Ovary (tissue), 9 donors: ENCODE results near the gene UQCRHL. TPM values are rescaled to one million over a fixed set of nuclear protein-coding genes. Genes with fewer than 3 reads are reported as not detected.

Source experiments
- DNase-seq, 5 donors: peaks; one replicate each; pipeline ENCODE4 v3.0.0-alpha.2; 2019 to 2020
- H3K27ac ChIP-seq, 2 donors: fragments of 200-600 bp; one replicate each; pipeline versions ENCODE4 v1.5.1 to v1.8.0; 2019 to 2022
- H3K27me3 ChIP-seq: fragments of 200-600 bp; one replicate; pipeline ENCODE4 v1.8.0; 2022
- H3K36me3 ChIP-seq: fragments of 200-600 bp; sonication (generic); one replicate; pipeline ENCODE4 v1.5.1; 2019
- H3K4me1 ChIP-seq: one replicate; pipeline ENCODE4 v1.8.1; 2013; ENCODE audit warnings: mild to moderate bottlenecking, moderate library complexity; ENCODE audit not compliant: insufficient read depth
- H3K4me3 ChIP-seq: fragments of 200-600 bp; sonication (generic); one replicate; pipeline ENCODE4 v1.5.1; 2017
- H3K9me3 ChIP-seq, 2 donors: fragments of 200-600 bp in 1 of 2; sonication (generic) in 1 of 2; one replicate each; pipeline versions ENCODE4 v1.5.1 to v1.8.1; 2013 to 2019; ENCODE audit warnings: mild to moderate bottlenecking in 1 of 2, moderate library complexity in 1 of 2
- EP300 ChIP-seq: sonication (generic); formaldehyde crosslinking; IDR thresholded peaks from one replicate; pipeline ENCODE4 v1.6.1; 2017; ENCODE audit warnings: antibody characterized with exemption
- POLR2A ChIP-seq: fragments of 450-650 bp; IDR thresholded peaks from one replicate; pipeline ENCODE4 v1.6.1; 2017; ENCODE audit warnings: antibody characterized with exemption, mild to moderate bottlenecking, moderate library complexity
- WGBS, 3 donors: extraction: QIAGEN DNeasy Blood & Tissue Kit in 1 of 3; methylation state at CpG; one replicate each; pipeline versions ENCODE4 v1.1.5 to v1.1.7; 2013 to 2017; 5-methylcytosine and 5-hydroxymethylcytosine counted together
- intact Hi-C, 4 donors: fragments of 100-400 bp; cut with DNase I; formaldehyde crosslinking; loops; one replicate each; pipeline versions ENCODE4 v1.11.0 to v1.15.1; 2022 to 2023
- polyA plus RNA-seq, 2 donors: library from polyadenylated mRNA; stranded (reverse); fragments of 200-250 nt in 1 of 2; fragments of 350-450 nt in 1 of 2; fragmentation: Illumina TruSeq in 1 of 2; extraction: RNeasy Lipid Tissue Mini Kit (QIAGEN cat#74804) in 1 of 2; gene quantifications; one replicate each; pipeline ENCODE4 v1.2.3, GENCODE V29; 2013 to 2014
- total RNA-seq, 7 donors: library from RNA; depleted of rRNA in 2 of 7; stranded (reverse); fragments of >200 nt in 2 of 7; fragmentation: NEBNext Ultra II Directional in 3 of 7; extraction: Animal tissue kit (Norgen Biotek cat#: 25700) in 3 of 7; gene quantifications; one replicate each; pipeline versions ENCODE4 v1.1.0 to v1.2.4, GENCODE V29; 2016 to 2023
- TF ChIP-seq, protein P1 (sequence below), 3 donors: fragments of 450-650 bp in 2 of 3; fragments of 200-600 bp in 1 of 3; IDR thresholded peaks; one replicate each; pipeline versions ENCODE4 v1.5.1 to v1.8.0; 2016 to 2022; ENCODE audit warnings: antibody characterized with exemption in 3 of 3, mild to moderate bottlenecking in 1 of 3
- donor health status: DM: no; HTN: no; CAD: no; lungs with moderate emphysema.
- donor health status: DM: no; HTN: no; CAD: no.
- donor health status: Bipolar disorder and iron deficiency.
- donor health status: DM: yes; HTN: yes; CAD: no.
- donor health status: DM: no; HTN: no; CAD: no.
- donor health status: DM: yes; HTN: yes; CAD: no.

UQCRHL gene
- total and polyA plus RNA-seq, 9 donors = 0.65 to 5.6 (median 1.4) TPM

DNA sequence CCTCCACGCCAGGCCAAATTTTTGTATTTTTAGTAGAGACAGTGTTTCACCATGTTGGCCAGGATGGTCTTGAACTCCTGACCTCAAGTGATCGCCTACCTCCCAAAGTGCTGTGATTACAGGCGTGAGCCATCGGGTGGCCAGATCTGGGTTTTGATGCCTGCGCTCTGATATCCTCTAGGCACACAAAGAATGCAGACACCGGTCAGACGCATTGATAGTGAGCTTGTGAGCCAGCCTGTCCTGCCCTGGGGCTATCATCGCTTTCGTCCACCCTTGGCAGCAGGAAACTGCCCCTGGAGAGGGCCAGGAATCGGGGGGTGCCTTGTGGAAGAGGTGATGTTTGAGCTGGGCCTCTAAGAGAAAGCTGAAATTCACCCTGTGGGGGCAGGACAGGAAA, 44.9 kb downstream of the UQCRHL start:
- H3K4me1 ChIP-seq = peaks cover 11% of the 10 kb centered on the region
- H3K27me3 ChIP-seq = no peaks in the 10 kb centered on the region
- no peaks in the 10 kb centered on the region for H3K36me3 ChIP-seq
- intact Hi-C loops = no loop called here
- TF ChIP-seq POLR2A (no peak), EP300 (no peak)
- TF ChIP-seq, protein P1, sequence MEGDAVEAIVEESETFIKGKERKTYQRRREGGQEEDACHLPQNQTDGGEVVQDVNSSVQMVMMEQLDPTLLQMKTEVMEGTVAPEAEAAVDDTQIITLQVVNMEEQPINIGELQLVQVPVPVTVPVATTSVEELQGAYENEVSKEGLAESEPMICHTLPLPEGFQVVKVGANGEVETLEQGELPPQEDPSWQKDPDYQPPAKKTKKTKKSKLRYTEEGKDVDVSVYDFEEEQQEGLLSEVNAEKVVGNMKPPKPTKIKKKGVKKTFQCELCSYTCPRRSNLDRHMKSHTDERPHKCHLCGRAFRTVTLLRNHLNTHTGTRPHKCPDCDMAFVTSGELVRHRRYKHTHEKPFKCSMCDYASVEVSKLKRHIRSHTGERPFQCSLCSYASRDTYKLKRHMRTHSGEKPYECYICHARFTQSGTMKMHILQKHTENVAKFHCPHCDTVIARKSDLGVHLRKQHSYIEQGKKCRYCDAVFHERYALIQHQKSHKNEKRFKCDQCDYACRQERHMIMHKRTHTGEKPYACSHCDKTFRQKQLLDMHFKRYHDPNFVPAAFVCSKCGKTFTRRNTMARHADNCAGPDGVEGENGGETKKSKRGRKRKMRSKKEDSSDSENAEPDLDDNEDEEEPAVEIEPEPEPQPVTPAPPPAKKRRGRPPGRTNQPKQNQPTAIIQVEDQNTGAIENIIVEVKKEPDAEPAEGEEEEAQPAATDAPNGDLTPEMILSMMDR (IDR thresholded peaks at IDR 0.05) = no peak
- H3K27ac ChIP-seq = no peak overlapping the region
- DNase-seq = no peak
- no peaks in the 10 kb centered on the region for H3K9me3 ChIP-seq
- 59 to 74% (median 62%) methylated on average over 10 of the region's 10 CpGs for WGBS, 3 donors
- no peak overlapping the region for H3K4me3 ChIP-seq

DNA sequence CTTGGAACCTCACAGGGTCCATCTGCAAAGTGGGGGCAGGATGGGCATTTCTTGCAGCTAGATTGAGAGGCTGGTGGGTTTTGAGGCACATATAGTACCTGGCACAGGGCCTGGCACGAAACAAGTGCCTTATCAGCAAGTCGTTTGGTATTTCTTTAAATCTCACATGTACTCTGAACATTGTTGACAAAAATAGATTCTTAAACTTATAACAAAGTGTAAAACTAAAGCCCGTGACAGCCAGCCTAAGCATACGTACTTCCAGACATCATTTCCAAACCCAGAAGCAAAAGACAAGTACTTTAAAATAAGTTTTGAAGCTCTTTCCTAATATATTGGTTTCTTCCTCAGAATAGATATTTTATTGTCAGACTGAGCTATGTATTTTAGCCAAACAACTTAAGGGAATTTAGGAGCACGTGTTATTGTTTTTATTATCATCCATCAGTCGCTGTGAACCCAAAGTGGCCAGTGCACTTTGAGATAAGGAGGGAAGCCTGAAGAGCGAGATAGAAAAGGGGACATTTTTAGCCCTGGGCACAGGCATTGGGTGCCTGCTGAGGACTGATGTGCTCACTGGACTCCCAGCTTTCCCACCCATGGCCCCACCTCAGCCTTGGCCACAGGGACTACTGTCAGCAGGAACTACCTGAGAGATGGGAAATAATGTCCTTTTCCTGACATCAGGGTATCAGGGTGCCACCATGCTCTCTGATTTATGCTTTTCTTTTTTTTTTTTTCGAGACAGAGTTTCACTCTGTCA, 45.9 kb downstream of the UQCRHL start:
- Histone ChIP-seq H3K27me3 (no peaks in the 10 kb centered on the region), H3K4me1 (peaks cover 14% of the 10 kb centered on the region), H3K4me3 (no peak overlapping the region), H3K36me3 (no peaks in the 10 kb centered on the region), H3K9me3 (no peaks in the 10 kb centered on the region), H3K27ac (peak overlapping the region; percentile 76 to 77)
- WGBS, 3 donors = 24 to 33% (median 29%) methylated on average over 8 of the region's 8 CpGs
- intact Hi-C loops = no loop called here
- DNase-seq = no peak
- TF ChIP-seq POLR2A = no peak

DNA sequence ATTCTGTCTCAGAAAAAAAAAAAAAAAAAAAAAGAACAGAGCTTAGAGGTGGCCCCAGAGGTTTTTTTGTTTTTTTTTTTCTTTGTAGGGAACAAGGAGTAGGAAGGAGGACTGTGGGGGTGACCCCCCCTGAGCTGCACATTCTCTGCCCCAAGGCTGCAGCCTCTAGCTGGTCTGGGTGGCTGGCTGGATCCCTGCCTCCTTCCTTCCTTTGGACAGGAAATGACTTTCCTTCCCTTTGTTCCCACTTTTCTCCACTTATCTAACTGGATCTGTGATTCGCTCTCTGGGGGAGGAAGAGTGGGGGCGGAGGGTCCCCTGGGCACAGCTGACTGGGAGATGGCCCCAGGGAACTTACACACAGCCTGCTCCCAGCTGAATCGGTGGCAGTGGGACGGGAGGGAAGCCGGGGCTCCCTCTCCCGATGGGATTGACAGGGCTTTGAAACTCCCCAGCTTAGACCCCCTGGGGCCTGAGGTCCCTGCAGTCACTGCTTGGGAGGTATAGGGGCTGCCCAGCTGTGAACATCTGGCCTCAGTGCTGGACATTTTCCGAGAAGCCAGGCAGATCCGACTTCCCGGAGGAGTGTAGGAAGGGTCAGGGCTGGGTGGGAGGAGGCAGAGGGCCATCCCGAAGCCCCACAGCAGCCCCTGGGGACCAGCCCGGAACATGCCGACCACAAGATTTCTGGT, 46.8 kb downstream of the UQCRHL start:
- Histone ChIP-seq H3K4me1 (peaks cover 14% of the 10 kb centered on the region), H3K4me3 (peak overlapping the region; percentile 24), H3K9me3 (no peaks in the 10 kb centered on the region), H3K27ac (peak overlapping the region; percentile 76 to 77), H3K36me3 (no peaks in the 10 kb centered on the region), H3K27me3 (no peaks in the 10 kb centered on the region)
- 3 to 7% (median 5%) methylated on average over 12 of the region's 12 CpGs for WGBS, 3 donors
- DNase-seq = peak; percentile 73 to 84 (median 75)
- intact Hi-C loops = no loop called here
- TF ChIP-seq POLR2A (peak; percentile 25), EP300 (no peak)
- TF ChIP-seq, protein P1 (IDR thresholded peaks at IDR 0.05) = no peak

DNA sequence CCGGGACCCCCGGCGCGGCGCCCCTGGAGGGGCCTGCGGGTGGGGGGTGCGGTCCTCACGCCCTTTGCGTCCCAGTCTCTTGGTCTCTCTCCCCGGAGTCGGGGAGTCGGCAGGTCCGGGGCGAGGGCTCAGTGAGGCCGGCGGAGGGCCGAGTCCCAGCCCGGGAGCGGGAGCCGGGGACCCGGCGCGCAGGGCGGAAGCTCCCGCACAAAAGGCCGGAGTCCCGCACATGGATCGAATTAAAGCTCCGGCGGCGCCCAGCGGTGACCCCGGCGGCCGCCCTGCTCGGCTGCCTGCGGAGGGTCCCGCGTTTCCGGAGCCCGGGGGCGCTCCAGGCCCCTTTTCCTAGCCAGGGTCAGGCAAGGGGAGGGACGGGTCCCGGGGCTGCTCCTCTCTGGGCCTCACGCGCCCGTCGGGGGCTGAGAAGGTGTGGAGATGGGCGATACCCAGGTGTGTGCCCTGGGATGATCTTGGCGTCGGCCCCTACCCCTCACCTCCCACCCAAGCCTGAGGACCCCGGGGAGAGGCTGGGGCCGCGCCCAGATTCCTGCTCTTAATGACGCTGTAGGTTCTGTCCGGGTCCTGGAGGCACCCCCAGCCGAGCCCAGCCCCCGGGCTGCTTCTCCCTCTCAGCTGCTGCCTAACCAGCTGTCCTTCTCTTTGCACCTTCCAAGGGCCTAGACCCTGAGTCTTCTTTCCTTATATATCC, 48.3 kb downstream of the UQCRHL start:
- H3K4me3 ChIP-seq = peak overlapping the region; percentile 59
- no peaks in the 10 kb centered on the region for H3K9me3 ChIP-seq
- 1% methylated on average over 39 to 58 of the region's 58 CpGs for WGBS, 3 donors
- TF ChIP-seq POLR2A = no peak
- TF ChIP-seq EP300 = no peak
- TF ChIP-seq, protein P1 (IDR thresholded peaks at IDR 0.05) = no peak
- intact Hi-C loops = no loop called here
- peaks cover 13% of the 10 kb centered on the region for H3K4me1 ChIP-seq
- no peaks in the 10 kb centered on the region for H3K36me3 ChIP-seq
- DNase-seq = peak in 2 of 5 donors; percentile 65 to 66
- peak overlapping the region; percentile 65 to 76 for H3K27ac ChIP-seq
- H3K27me3 ChIP-seq = no peaks in the 10 kb centered on the region
